Measurements from ENCODE around the gene GJD3.
"Not testable (repeated sequence)": the region's sequence is repeated elsewhere in the genome, so short reads cannot be mapped to it uniquely, and the experiment has no call there.

The GJD3 gene, protein sequence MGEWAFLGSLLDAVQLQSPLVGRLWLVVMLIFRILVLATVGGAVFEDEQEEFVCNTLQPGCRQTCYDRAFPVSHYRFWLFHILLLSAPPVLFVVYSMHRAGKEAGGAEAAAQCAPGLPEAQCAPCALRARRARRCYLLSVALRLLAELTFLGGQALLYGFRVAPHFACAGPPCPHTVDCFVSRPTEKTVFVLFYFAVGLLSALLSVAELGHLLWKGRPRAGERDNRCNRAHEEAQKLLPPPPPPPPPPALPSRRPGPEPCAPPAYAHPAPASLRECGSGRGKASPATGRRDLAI

DNA sequence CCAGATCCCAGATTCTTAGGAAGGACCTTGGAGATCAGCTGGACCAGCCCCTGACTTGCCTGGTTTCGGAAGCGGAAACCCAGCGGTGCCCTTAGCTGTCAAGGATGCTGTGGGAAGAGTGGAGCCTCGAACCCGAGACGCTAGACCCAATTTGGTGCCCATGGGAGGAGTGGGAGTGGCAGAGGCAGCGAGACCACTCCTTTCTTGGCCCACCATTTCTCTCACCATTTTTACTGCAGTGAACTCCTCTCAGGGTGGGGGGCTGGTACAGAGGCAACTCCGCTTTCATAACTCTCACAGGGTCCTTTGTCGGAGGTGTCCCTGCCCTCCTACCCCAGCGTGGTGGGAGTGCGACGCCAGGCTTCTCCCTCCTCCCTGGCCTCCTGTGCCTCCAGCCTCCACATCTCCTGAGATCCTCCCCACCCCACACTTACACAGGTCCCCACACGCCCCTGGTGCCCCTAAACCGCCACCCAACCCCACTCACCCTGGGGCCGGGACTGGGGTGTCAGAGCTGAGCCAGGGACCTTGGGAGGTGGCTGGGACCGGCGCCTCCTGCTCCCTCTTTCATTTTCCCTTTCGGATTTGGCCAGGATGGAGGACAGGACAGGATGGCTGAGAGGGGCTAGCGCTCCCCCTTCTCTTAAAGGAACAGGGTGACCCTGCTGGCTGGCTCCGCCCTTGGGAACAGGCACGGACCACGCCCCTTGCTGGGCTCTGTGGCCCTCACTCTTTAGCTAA, at the start of gene GJD3:
Gene GJD3 (minus strand): TSS at position 617 of the 741 bp plus-strand sequence. CDS start 922 bp downstream, outside the sequence.
- no peak for DNase-seq

DNA sequence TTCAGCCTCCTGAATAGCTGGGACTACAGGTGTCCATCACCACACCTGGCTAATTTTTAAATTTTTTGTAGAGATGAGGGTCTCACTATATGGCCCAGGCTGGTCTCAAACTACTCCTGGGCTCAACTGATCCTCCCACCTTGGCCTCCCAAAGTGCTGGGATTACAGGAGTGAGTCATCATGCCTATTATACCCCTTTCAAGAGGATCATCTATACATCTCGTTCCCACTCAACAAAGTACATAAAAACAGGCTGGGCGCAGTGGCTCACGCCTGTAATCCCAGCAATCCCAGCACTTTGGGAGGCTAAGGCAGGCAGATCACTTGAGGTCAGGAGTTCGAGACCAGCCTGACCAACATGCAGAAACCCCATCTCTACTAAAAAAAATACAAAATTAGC, 49.8 kb upstream of the GJD3 start:
- not testable (repeated sequence) for DNase-seq

DNA sequence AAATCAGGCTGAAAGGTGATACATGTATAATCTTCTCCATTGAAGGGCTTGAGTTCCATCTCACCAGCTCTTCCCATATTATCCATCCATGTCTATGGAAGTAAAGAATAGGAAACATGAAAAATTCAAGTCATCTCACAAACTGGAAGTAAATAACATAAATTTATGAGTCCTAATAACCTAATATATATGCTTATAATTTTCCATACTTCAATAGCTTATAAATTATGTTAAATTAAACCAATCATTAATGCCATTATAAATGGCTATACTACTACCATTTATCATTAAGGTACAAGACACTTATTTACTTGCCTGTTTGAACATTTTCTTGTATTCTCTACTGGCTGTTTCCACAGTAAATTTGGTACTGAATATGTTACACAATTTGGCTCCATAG, 48.3 kb upstream of the GJD3 start:
- no peak for DNase-seq

DNA sequence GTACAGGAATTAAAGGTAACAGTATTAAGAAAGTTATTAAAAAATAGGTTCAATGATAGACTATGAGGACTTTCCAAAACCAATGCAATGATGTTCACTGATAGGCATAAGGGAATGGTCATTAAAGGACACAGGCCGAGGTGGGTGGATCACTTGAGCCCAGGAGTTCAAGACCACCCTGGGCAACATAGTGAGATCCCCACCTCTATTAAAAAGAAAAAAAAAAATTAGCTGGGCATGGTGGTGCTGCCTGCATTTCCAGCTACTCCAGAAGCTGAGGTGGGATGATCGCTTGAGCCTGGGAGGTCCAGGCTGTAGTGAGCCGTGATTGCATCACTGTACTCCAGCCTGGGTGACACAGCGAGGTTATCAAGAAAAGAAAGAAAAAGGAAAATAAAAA, 47.3 kb upstream of the GJD3 start:
- DNase-seq = no peak

DNA sequence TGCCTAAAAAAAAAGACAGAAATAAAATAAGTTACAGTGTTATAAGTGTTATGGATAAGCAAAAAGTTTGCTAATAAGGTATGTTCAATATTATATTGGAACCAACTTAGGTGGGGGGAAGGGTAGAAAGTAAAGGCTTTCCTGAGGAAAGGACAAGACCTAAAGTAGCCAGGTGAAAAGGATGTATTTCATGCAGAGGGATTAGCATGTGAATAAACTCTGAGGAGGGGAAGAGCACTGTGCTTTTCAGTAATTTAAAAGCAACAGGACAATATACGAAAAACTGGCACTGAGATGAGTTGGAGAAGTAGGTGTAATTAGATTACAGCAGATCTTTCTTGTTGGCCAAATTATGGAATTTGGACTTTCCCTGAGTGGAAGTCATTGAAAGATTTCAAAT, 45.5 kb upstream of the GJD3 start:
- no peak for DNase-seq

DNA sequence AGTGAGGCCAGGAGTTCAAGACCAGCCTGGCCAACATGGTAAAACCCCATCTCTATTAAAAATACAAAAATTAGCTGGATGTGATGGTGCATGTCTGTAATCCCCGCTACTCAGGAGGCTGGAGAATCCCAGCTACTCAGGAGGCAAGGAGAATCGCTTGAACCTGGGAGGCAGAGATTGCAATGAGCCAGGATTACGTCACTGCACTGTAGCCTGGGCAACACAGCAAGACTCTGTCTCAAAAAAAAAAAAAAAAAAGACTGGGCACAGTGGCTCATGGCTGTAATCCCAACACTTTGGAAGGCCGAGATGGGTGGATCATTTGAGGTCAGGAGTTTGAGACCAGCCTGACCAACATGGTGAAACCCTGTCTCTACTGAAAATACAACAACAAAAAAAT, 45.0 kb upstream of the GJD3 start:
- not testable (repeated sequence) for DNase-seq

DNA sequence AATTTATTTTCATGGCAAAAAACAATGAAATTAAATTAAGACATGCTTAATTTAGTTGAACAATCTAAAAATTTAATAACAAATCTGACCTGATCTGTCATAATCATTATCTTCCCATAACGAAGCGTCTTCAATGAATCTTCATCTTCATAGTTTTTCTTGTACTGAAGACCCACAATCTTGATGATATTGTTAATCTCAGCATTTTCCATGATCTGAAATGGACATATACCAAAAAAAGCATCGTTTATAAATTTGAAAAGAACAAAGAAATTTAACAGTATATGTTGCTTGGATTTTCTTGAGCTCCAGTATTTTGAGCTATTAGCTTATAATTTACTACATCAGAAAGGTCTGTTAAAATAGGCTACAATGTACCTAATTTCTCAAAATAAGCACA, 42.9 kb upstream of the GJD3 start:
- no peak for DNase-seq

DNA sequence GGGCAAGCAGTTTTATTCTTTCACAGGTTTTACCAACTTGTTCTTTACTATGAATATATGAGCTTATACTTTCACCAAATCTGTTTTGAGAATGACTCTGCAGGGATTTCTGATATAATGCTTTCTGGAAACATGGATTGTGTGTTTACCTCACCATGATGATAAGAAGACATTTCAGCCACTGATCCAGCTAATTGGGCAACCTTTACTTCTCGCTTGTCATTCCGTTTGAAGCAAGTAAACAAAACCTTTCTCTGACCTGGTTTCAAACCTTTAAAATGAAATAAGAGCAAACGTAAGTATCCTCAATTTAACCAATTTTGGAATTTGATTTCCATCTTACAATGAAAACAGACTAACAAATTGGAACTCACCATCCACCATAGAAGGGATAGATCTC, 39.5 kb upstream of the GJD3 start:
- DNase-seq = no peak

DNA sequence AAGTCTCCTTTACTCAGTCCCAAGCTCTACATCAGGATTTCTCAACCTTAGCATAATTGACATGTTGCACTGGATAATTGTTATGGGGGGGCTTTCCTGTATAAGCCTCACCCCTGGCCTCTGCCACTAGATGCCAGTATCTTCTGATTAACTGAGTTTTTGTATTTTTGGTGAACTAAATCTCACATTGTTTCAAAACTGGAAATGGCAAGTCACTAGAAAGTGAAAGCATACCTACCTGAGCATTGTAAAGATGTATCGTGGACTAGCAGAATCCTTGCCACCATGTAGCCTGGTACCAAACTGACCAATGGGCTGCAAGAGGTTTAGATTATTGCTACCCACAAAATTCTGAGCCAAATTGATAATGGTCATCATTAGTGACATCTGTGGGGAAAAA, 38.1 kb upstream of the GJD3 start:
- DNase-seq = no peak

DNA sequence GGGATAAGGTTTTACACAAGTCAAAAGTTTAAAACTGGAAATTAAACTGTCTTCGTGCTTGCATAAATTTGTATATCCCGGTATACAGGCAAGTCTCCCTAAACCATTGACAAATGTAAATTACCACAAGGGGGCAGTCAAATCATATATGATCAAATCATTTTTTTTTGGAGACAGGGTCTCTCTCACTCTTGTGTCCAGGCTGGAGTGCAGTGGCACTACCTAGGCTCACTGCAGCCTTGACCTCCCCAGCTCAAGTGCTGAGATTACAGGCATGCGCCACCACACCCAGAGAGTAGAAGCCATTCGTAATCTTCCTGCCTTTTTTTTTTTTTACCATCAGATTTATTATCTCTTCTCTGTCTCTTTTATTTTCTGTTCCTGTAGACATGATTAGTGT, 34.6 kb upstream of the GJD3 start:
- DNase-seq = peak; percentile 12 to 45

DNA sequence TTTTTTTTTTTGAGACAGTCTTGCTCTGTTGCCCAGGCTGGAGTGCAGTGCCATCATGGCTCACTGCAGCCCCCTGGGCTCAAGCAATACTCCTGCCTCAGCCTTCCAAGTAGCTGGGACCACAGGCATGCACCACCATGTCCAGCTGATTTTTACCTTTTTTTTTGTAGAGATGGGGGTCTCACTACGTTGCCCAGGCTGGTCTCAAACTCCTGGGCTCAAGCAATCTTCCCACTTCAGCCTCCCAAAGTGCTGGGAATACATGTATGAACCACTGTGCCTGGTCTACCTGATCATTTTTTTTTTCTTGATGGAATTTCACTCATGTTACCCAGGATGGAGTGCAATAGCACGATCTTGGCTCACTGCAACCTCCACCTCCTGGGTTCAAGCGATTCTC, 22.0 kb upstream of the GJD3 start:
- not testable (repeated sequence) for DNase-seq

DNA sequence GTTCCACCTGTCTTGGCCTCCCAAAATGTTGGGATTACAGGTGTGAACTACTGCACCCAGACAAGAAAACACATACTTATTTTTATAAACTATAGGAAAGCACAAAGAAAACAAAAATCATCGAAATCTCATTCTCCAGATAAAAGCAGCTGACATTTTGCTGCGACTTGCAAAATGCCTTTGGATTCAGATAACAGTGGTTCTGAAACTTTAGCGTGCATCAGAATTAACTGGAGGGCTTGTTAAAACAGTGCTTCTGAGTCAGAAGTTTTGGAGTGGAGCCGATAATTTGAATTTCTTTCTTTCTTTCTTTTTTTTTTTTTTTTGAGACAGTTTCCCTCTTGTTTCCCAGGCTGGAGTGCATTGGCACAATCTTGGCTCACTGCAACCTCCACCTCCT, 17.7 kb upstream of the GJD3 start:
- no peak for DNase-seq

DNA sequence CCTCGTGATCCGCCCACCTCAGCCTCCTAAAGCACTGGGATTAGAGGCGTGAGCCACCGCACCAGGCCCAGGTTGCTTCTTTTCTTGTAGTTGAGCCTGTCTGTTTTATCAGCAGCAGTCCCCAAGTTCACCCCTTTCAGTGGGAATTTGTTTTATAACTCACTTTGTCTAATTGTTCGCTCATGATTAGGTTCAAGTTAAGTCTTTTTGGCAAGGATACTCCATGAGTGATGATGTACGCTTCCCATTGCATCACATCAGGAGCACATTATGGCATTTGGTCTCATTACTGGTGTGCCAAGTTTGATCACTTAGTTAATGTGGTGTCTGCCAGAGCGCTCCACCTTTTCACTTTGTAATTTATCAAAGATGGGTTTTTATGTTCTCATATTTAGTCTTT, 14.4 kb upstream of the GJD3 start:
- no peak for DNase-seq

DNA sequence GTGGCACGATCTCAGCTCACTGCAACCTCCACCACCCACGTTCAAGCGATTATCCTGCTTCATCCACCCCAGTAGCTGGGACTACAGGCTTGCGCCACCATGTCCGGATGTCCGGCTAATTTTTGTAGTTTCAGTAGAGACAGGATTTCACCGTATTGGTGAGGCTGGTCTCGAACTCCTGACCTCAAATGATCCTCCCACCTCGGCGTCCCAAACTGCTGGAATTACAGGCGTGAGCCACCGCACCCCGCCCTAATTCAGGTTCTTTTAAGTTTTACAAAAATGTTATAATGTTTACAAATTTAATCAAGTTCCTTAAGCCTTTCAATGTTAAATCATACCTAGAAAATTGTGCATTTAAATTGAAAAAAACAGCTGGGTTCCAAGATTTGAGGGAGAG, 13.3 kb upstream of the GJD3 start:
- DNase-seq = no peak

DNA sequence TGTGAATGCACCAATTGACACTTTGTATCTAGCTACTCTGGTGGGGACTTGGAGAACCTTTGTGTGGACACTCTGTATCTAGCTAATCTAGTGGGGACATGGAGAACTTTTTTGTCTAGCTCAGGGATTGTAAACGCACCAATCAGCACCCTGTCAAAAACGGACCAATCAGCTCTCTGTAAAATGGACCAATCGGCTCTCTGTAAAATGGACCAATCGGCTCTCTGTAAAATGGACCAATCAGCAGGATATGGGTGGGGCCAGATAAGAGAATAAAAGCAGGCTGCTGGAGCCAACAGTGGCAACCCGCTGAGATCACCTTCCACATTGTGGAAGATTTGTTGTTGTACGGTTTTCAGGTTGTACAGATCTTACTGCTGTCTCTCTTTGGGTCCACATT, 12.0 kb upstream of the GJD3 start:
- not testable (repeated sequence) for DNase-seq

DNA sequence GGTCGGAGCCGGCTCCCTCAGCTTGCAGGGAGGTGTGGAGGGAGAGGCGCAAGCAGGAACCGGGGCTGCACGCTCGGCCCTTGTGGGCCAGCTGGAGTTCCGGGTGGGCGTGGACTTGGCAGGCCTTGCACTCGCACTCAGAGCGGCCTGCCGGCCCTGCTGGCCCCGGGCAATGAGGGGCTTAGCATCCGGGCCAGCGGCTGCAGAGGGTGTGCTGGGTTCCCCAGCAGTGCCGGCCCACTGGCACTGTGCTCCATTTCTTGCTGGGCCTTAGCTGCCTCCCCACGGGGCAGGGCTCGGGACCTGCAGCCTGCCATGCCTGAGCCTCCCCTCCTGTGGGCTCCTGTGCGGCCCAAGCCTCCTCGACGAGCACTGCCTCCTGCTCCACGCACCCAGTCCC, 11.2 kb upstream of the GJD3 start:
- not testable (repeated sequence) for DNase-seq

DNA sequence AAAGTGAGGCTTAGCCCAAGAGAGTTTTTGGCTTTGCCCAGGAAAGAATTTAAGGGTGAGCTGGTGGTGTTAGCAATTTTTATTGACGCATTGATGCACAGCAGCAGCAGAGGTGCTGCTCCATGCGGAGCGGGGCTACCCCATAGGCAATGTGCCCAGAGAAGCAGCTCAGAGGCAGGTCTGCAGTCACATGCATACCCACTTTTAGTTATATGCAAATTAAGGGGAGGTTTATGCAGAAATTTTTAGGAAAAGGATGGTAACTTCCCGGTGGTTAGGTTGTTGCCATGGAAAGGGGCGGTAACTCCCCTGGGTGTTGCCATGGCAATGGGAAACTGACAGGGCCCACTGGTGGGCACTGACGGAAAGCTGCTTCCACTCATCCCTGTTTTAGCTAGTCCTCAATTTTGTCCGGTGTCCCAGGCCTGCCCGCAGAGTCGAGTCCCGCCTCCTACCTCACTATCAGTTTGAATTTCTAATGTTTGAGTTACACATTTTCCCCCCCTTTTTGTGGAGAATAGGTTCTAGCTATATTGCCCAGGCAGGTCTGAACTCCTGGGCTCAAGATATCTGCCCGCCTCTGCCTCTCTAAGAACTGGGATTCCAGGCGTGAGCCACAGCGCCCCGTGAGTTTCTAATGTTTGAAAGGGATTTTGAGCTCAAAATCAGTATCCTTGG, 10.4 kb upstream of the GJD3 start:
- no peak for DNase-seq

DNA sequence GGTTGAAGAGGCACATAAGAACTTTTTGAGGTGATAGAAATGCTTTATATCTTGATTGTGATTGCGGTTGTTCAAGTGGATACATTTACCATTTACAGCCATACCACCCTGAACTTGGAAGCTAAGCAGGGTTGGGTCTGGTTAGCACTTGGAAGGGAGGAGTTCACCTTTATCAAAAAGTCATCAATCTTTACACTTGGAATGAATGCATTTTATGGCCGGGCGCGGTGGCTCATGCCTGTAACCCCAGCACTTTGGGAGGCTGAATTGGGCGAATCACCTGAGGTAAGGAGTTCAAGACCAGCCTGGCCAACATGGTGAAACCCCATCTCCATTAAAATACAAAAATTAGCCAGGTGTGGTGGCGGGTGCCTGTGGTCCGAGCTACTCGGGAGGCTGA, 9.5 kb upstream of the GJD3 start:
- DNase-seq = no peak

DNA sequence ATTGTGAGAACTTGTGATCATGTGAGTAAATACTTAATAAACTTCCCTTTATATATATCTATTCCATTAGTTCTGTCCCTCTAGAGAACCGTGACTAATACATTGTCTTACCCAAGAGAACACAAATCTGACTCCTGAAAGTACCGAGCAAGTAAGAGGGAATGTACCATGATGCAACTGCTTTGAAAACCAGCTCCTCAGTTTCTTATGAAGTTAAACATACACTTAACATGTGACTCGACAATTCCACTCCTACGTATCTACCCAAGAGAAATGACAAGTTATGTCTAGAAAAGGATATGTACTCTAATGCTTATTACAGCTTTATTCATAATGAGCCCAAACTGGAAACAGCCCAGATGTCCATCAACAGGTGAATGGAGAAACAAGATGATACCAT, 8.8 kb upstream of the GJD3 start:
- no peak for DNase-seq

DNA sequence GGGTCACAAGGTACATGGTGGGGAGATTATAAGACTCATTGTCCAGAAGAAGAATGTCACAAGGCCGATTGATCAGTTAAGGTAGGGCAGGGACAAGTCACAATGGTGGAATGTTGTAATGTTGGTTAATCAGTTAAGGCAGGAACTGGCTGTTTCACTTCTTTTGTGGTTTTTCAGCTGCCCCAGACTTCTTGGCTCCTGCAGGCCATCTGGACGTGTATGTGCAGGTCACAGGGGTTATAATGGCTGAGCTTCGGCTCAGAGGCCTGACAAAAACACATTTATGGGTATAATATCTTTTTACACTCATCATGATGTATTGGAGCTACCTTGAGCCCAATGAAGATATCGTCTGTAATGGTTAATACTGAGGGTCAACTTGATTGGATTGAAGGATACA, 8.1 kb upstream of the GJD3 start:
- not testable (repeated sequence) for DNase-seq

DNA sequence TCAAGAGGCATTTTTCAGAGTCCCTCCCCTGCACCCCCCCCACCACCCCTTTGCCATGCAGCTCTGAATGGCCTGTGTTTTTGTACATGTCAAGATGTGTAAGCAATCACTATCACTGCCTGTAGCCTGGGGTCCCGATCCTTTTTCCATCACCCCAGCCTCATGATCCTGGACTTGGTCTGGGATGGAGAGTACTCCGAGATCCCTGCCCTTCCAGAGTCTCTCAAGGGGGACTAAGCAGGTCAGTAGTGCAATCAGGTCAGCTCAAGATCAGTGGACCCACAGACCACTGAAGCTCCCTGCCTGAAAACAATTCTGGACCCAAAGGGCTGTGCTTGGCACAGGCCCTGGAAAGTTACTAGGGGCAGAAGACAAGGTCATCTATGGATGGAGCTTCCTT, 7.5 kb upstream of the GJD3 start:
- DNase-seq = no peak

DNA sequence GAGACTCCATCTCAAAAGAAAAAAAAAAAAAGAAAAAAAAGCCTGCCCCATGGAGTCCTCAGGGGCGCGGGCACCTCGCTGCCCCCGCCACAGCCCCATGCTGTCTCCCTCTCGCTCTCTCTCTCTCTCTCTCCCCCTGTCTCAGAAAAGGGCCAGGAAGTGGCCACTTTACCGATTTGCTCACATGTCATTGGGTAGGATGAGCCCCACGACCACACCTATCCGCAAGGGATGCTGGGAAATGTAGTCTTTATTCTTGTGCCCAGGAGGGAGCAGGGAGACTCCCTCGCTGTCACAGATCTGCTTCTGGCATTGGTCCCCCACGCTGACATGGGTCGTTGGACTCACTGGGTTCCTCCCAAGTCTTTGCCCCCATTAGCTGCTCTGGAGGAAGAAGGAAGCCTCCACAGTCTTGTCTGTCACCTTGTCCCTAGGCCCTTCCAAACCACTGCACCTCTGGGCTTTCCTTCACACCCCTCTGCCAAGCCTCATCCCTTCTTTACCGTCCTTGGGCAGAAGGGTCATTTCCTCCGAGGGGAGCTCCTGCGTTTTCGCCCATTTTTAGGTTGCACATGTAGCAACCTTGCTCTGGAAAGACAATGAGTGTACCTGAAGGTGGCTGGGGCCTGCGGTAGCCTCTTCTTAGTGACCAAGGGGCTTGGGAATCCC, 6.9 kb upstream of the GJD3 start:
- peak in 1 of 2 experiments; percentile 40 for DNase-seq

DNA sequence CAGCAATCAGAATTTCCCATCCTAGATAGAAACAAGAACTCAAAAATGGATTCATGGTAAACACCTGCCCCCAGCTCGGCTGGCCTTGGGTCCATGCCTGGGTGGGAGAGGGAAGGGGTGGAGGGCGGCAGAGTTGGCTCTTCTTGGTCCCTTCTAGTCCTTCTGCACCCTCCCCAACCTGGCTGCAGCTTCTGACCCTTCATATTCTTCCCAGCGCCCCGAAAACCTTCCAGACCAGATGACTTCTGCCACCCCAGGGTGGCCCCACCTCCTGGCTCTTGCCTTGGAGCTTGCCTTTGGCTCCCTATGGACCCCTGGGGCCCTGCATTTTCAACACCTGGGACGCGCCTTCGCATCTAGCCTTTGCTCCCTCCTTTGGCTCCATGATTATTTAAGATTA, 5.4 kb upstream of the GJD3 start:
- no peak for DNase-seq

DNA sequence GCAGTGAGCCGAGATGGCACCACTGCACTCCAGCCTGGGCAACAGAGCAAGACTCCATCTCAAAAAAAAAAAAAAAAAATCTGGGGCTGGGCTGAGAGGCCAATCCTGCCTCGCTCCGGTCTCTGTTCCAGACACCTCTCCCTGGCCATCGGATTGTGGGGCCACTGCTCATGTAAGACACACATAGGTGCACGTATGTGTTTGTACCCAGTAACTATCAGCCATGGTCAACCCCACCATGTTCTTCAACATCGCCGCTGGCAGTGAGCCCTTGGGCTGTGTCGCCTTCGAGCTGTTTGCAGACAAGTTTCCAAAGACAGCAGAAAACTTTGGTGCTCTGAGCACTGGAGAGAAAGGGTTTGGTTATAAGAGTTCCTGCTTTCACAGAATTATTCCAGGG, 3.2 kb upstream of the GJD3 start:
- not testable (repeated sequence) for DNase-seq

All from SHP77 (cell line).